Measurements from ENCODE around the gene GBGT1.

GBGT1 gene

DNA sequence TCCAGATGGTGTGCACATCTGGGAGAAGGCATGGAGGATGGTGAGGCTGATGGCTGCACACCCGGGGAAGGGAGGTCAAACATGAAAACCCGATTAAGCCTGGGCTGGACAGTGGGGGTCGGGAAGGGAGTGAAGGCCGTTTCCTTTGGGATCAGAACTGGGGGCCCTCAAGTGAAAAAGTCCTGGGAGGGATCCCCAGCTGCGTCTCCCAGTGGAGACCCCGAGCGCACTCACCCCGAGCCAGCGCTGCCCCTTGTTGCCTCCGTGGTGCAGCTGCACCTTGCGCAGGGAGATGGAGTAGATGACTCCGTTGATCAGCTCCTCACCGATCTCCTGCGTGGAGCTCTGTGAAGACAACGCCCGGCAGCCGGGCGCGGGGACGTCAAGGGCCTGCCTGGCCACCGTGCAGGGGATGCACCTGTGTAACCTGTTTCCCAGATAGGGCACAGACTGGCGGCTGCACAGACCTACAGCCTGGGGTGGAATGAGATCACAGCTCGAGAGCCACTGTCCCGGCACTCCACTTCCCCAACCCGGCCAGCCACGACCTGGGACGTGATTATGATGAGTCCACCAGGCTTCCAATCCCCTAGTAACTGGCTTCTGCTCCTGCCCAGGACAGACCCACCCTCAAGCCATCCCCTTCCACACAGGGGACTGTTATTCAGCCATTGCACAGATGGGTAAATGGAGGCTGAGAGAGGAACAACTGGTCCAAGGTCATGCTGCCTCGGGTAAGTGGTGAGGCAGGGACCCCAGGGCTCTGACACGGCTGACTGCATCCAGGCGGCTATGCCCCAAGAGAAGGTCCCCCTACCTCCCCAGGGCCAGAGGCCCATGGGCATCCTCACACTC, 51.7 kb downstream of the GBGT1 start:
- H3K36me3 ChIP-seq, result peaks cover 66% of the 10 kb centered on the region
- H4K20me1 ChIP-seq, result peaks cover 100% of the 10 kb centered on the region
- H3K9ac ChIP-seq, result peak overlapping the region; percentile 69

DNA sequence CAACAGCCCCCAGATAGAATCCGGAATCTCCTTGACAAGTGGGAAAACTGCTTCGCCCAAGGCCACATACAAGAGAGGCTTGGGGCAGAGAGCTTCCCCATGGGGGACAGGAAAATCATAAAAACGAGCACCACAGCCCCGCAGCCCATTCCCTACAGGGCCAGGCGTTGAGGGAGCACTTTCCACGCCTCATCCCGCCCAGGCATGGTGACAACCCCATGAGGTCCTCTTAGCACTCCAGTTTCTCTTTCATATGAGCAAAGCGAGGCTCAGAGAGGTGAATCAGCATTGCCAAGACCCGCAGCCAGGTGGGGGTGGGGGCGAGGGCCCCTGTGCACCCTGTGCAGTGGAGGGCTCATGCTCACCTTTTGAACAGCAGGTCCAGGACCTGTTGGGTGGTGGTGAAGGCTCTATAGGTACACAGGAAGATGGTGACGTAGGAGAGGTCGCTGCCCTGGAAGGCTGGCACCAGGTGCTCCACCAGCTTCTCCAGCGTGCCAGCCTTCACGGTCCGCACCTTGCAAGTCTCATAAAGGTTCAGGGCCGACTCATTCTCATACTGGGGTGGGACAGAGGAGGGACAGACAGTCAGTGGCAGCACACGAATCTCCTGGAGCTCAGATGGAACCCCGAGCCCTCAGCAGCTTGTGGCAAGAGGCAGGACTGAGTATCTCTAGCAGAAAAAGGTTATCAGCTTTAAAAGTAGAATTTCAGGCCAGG, 53.6 kb downstream of the GBGT1 start:
- TF ChIP-seq Cebpa-rat (IDR thresholded peaks at IDR 0.05), result no peak
- Histone ChIP-seq H3K4me2 (no peak overlapping the region), H3K36me3 (peaks cover 70% of the 10 kb centered on the region), H4K20me1 (peaks cover 95% of the 10 kb centered on the region), H3K4me3 (no peak overlapping the region), H3K9me3 (no peaks in the 10 kb centered on the region), H3K4me1 (peaks cover 38% of the 10 kb centered on the region), H3K27me3 (no peaks in the 10 kb centered on the region), H3K9ac (no peak overlapping the region), H3K27ac (peak overlapping the region; percentile 6; the same call in 1 of the 2 replicates)

More for the DNA sequence above, 51.7 kb downstream of the GBGT1 start:
- peak overlapping the region; percentile 83 for H3K27ac ChIP-seq
- H3K4me2 ChIP-seq, result peak overlapping the region; percentile 100
- no peaks in the 10 kb centered on the region for H3K27me3 ChIP-seq
- no peak for TF ChIP-seq Cebpa-rat (IDR thresholded peaks at IDR 0.05)
- H3K4me3 ChIP-seq, result no peak overlapping the region
- H3K9me3 ChIP-seq, result no peaks in the 10 kb centered on the region
- H3K4me1 ChIP-seq, result peaks cover 57% of the 10 kb centered on the region

DNA sequence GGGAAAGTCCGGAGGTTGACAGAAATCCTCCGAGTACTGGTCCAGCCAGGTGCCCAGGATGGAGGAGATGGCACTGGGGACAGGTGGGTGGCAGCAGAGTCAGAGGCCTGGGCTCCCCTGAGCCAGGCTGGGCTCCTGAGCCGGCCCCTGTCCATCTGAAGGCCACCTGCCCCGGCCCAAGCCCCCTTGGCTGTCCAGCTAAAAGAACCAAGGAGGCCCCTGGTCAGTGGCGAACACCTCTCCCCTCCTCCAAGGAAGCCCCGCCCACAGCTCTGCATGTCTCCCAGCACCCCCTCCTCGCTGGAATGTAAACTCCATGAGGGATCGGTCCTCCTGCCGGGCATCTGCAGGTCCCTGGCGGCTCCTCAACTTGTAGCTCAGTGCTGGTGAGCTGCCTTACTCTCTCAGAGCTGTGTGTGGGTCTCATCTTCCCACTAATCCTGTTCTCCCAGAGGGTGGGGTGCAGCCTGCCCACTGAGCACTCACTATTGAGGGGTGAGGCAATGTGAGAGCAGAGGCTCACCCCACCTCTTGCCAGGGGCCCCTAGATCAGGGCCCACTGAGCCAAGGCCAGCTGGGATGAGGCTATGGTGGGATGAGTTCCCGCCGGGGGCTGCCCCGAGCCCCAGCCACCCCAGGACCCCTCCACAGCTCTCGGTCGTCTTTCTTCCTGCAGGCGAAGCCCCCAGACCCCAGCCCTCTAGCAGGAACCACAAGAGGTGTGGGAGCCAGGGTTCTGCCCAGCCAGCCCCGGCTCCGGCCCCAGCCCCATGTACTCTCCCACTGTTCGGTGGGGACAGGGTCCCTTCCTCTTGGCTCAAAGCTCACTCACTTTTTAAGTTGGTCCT, 54.7 kb downstream of the GBGT1 start:
- H3K4me1 ChIP-seq, result peaks cover 27% of the 10 kb centered on the region
- H3K36me3 ChIP-seq, result peaks cover 81% of the 10 kb centered on the region
- H3K27ac ChIP-seq, result no peak overlapping the region
- peaks cover 95% of the 10 kb centered on the region for H4K20me1 ChIP-seq
- no peak overlapping the region for H3K4me3 ChIP-seq
- TF ChIP-seq Cebpa-rat (IDR thresholded peaks at IDR 0.05), result no peak
- no peak overlapping the region for H3K4me2 ChIP-seq
- H3K9me3 ChIP-seq, result no peaks in the 10 kb centered on the region
- no peaks in the 10 kb centered on the region for H3K27me3 ChIP-seq
- H3K9ac ChIP-seq, result no peak overlapping the region

DNA sequence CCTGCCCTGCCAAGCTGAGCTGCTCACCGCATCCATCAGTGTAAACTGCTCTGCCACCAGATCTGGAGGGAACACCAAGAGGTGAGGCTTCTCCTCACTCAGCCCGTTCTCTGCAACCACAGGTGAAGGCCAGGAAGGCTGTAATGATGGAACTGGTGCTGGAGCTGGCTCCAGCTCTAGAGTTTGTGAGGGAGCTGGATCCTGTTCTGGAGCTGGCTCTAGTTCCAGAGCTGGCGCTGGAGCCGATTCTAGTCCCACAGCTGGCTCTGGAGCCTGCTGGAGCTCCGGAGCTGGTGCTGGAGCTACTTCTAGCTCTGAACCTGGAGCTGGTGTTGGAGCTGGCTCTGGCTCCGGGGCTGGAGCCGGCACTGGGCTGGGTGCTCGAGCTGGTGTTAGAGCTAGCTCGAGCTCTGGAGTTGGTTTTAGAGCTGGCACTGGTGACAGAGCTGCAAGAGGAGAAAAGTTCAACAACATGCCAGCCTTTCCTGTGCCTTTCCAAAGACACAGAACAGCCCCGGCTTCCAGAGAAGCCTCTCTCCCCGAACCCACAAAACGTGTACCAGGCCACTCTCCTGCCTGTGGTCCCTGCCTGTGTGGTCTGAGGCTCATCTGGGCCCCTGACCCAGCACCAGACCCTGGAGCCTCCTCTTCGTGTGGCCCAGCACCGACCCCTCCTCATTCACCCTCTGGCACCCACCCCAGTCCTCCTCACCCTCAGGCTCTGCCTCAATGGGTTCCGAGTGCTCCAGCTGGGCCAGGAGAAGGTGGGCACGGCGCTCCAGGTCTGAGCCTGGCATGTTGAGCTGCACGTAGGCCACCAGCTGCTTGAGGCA, 55.5 kb downstream of the GBGT1 start:
- H3K4me2 ChIP-seq, result no peak overlapping the region
- no peak for TF ChIP-seq Cebpa-rat (IDR thresholded peaks at IDR 0.05)
- no peaks in the 10 kb centered on the region for H3K9me3 ChIP-seq
- H3K27me3 ChIP-seq, result no peaks in the 10 kb centered on the region
- H3K4me3 ChIP-seq, result no peak overlapping the region
- 0 out of 2 replicates have a peak overlapping the region, but pooled peaks have one; percentile 10 for H3K9ac ChIP-seq
- peaks cover 19% of the 10 kb centered on the region for H3K4me1 ChIP-seq
- no peak overlapping the region for H3K27ac ChIP-seq
- peaks cover 93% of the 10 kb centered on the region for H4K20me1 ChIP-seq
- peaks cover 90% of the 10 kb centered on the region for H3K36me3 ChIP-seq

DNA sequence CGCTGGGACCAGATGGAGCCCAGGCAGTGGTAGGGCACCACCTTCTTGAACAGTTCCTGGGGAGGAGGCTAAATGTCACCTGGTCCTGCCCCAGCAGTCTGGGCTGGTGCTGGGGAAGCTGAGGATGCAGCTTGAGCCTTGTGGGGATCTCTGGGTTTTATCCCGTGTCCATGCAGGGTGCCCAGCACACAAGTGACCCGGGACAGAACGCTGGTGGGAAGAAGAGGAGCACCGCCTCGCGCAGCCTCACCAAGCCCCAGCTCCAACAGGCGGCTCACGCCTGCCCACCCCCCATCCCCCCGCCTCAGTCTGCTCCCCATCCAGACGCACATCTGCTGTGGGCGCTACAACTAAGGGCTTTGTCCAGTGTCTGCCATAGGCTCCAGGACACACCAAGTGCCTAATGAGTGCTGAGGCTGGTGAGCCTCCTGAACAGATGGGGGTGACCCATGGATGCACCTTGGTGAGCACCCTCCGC, 56.4 kb downstream of the GBGT1 start:
- H3K9me3 ChIP-seq, result no peaks in the 10 kb centered on the region
- peaks cover 98% of the 10 kb centered on the region for H3K36me3 ChIP-seq
- TF ChIP-seq Cebpa-rat (IDR thresholded peaks at IDR 0.05), result no peak
- H4K20me1 ChIP-seq, result peaks cover 93% of the 10 kb centered on the region
- H3K4me3 ChIP-seq, result no peak overlapping the region
- no peak overlapping the region for H3K27ac ChIP-seq
- peaks cover 10% of the 10 kb centered on the region for H3K4me1 ChIP-seq
- peak overlapping the region; percentile 10; the same call in 1 of the 2 replicates for H3K9ac ChIP-seq
- H3K4me2 ChIP-seq, result no peak overlapping the region
- no peaks in the 10 kb centered on the region for H3K27me3 ChIP-seq

DNA sequence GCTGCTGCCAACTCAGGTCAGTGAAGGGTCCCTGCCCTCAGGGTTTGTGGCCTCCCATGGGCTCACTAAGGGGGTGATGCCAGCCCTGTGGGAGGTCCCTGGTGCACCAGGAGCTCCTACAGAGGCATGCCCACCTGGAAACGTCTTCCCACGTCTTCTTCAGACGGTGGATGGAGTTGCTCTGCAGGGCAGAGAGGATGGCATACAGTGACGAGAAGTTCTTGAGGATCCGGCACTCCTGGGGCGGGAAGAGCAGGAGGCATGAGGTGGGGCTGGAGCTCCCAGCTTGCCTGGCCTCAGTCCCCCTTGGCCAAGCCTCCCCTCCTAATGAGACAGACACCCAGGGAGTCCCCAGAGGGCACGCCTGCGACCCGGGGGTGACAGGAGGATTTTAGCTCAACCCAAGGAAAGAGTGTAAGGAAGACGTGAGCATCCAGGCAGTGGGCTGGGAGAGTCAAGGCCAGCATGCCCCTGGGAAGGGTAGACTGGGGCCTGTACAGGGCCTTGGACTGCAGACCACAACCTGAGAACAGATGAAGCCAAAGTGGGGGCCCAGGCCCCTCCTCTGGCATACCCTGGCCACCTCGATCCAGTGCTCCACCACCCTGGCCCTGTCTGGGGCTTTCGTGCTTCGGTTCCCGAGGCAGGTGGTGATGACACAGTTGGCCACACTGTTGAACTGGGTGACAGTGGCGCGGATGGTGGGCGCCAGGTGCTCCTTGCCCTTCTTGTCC, 57.0 kb downstream of the GBGT1 start:
- Histone ChIP-seq H3K4me1 (peaks cover 4% of the 10 kb centered on the region), H3K27ac (no peak overlapping the region), H3K36me3 (peaks cover 98% of the 10 kb centered on the region), H4K20me1 (peaks cover 93% of the 10 kb centered on the region), H3K9me3 (no peaks in the 10 kb centered on the region), H3K9ac (peak overlapping the region; percentile 10; the same call in 1 of the 2 replicates), H3K4me2 (no peak overlapping the region), H3K4me3 (no peak overlapping the region), H3K27me3 (no peaks in the 10 kb centered on the region)
- no peak for TF ChIP-seq Cebpa-rat (IDR thresholded peaks at IDR 0.05)

DNA sequence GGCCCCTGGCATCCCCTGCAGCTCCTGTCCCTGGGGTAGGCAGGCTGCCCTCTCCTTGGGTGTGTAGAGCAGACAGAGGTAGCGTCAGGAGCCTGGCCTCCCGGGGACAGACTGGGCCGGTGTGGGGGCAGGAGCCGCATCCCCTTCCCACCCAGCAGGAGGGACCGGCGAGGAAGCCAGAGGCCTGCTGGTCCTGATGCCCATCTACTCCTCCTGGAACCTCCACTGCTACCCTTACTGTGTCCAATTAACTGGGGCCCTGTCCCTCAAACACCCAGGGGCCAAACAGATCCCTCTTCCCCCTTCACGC, 58.3 kb downstream of the GBGT1 start:
- H3K36me3 ChIP-seq, result peaks cover 98% of the 10 kb centered on the region
- peaks cover 83% of the 10 kb centered on the region for H4K20me1 ChIP-seq
- H3K27me3 ChIP-seq, result no peaks in the 10 kb centered on the region
- no peak for TF ChIP-seq Cebpa-rat (IDR thresholded peaks at IDR 0.05)
- H3K9ac ChIP-seq, result no peak overlapping the region
- no peaks in the 10 kb centered on the region for H3K4me1 ChIP-seq
- H3K9me3 ChIP-seq, result no peaks in the 10 kb centered on the region
- no peak overlapping the region for H3K4me3 ChIP-seq
- no peak overlapping the region for H3K4me2 ChIP-seq
- H3K27ac ChIP-seq, result no peak overlapping the region

DNA sequence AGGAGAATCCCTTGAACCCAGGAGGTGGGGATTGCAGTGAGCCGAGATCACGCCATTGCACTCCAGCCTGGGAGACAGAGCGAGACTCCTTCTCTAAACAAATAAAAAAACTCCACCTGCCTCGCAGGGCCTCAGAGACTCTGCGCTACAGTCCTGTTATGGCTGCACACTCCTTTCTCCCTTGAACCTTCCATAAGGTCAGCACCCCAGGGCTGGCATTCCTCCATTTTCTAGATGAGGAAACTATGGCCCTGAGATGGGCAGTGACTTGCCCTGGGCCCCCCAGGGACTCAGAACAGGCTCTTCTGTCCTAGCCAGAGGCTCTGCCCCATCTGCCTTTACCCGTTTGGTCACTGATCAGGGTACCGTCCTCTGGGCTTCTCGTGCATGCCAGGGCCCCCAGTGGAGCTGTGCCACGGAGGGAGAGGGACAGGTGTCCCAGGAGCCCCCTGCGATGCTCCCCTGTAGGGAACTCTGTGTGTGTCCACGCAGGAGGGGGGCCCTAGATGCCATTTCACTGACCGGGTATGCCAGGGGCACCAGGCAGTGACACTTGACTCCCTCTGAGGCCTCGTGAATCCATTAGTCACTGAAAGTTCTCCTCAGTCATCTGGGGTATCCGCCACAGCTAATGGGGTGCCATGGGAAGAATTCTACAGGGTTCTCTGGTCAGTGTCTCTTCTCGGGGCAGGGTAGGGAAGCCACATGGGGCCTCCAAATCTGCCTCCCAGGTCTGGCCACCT, 58.8 kb downstream of the GBGT1 start:
- H4K20me1 ChIP-seq, result peaks cover 83% of the 10 kb centered on the region
- H3K9me3 ChIP-seq, result no peaks in the 10 kb centered on the region
- TF ChIP-seq Cebpa-rat (IDR thresholded peaks at IDR 0.05), result no peak
- no peak overlapping the region for H3K4me3 ChIP-seq
- H3K4me2 ChIP-seq, result no peak overlapping the region
- H3K27ac ChIP-seq, result no peak overlapping the region
- no peaks in the 10 kb centered on the region for H3K27me3 ChIP-seq
- H3K4me1 ChIP-seq, result no peaks in the 10 kb centered on the region
- H3K36me3 ChIP-seq, result peaks cover 98% of the 10 kb centered on the region
- H3K9ac ChIP-seq, result no peak overlapping the region
